NK-92 treated with Interleukin-12 subunit alpha and Interleukin-12 subunit beta, amount 100 ng/mL, for 24 hours (cell line): Measurements from ENCODE around the gene BLM.
"Not testable (repeated sequence)": the region's sequence is repeated elsewhere in the genome, so short reads cannot be mapped to it uniquely, and the experiment has no call there.

Source experiments
- DNase-seq: peaks from one replicate; lab custom pipeline; 2025; lab: John Stamatoyannopoulos, UW

Gene BLM

DNA sequence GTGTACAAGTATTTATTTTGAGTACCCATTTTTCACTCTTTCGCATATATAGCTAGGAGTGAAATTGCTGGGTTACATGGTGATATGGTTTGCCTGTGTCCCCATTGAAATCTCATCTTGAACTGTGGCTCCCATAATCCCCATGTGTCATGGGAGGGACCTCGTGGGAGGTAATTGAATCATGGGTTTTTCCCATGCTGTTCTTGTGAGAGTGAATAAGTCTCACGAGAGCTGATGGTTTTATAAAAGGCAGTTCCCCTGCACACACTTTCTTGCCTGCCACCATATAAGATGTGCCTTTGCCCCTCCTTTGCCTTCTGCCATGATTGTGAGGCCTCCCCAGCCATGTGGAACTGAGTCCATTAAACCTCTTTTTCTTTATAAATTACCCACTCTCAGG is 23.4 kb downstream of the BLM start:
- DNase-seq, result not testable (repeated sequence)

DNA sequence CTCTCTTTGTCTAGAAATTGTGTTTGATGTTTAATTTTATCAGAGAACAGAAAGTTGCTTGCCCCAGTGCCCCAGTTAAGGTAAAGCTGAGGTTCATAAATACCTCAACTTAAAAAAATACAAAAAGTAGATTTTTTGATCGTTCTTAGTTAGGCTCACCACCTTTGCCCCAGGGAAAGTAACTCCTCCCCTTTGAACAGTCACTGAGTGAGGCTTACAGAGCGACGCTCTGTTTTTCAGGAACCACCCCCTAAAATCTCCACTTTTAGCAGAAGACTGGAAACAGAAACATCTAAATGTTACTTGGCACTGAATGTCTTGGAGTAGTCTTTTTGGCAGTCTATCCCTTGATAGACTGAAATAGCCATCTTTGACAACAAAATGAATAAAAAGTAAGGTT is 24.9 kb downstream of the BLM start:
- no peak for DNase-seq

DNA sequence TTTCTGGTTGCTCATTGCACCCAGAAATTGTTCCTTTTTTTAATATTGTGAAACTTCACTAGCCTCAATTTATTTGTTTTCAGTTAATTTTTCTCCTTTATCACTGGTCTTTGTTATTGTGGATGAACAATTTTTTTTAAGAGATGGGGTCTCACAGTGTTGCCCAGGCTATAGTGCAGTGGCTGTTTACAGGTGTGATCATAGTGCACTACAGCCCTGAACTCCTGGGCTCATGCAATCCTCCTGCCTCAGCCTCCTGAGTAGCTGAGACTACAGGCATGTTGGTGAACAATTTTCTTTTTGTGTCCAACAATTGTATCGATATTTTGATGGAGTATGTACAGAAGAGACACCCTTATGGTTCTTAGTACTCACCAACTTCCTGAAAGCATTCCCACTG is 26.3 kb downstream of the BLM start:
- DNase-seq, result no peak

DNA sequence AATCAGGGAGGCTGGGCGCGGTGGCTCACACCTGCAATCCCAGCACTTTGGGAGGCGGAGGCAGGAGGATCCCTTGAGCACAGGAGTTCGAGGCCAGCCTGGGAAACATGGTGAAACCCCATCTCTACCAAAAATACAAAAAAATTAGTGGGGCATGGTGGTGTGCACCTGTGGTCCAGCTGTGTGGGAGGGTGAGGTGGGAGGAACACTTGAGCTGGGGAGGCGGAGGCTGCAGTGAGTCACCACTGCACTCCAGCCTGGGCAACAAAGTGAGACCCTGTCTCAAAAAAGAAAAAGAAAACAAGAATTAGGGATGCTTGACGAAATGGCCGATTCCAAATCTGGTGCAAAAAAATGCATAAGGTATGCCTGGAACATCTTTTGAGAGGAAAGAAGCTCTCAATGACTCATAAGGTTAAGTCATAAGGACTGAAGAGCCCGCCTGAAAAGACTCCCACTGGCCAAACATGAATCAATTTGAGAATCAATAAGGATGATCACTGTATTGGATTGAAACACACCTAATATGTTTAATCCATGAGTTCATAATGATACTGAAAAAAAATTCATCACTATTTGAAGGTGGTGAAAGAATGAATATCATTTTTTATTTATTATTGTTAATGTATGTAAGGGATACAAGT is 27.7 kb downstream of the BLM start:
- DNase-seq, result no peak

DNA sequence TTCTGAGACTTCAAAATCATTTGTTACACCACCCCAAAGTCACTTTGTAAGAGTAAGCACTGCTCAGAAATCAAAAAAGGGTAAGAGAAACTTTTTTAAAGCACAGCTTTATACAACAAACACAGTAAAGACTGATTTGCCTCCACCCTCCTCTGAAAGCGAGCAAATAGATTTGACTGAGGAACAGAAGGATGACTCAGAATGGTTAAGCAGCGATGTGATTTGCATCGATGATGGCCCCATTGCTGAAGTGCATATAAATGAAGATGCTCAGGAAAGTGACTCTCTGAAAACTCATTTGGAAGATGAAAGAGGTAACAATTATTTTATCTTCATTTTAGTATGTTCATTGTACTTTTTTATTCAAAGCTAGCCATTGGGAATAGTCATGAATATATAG is 32.6 kb downstream of the BLM start:
- DNase-seq, result no peak

DNA sequence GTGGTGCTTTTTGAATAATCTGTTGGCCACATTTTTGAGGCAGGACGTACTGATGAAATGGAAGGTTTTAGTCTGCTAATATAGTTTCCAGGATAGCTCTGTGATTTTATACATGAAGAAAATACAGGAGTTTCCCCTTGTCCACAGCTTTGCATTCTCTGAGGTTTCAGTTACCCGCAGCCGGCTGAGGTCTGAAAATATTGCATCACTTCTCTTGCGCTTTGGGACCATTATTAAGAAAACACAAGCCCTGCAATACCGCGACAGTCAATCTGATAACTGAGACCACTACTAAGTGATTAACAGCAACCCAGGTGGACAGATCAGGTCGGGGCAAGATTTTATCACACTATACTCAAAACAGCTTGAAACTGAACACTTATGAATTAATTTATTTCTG is 33.0 kb downstream of the BLM start:
- no peak for DNase-seq

DNA sequence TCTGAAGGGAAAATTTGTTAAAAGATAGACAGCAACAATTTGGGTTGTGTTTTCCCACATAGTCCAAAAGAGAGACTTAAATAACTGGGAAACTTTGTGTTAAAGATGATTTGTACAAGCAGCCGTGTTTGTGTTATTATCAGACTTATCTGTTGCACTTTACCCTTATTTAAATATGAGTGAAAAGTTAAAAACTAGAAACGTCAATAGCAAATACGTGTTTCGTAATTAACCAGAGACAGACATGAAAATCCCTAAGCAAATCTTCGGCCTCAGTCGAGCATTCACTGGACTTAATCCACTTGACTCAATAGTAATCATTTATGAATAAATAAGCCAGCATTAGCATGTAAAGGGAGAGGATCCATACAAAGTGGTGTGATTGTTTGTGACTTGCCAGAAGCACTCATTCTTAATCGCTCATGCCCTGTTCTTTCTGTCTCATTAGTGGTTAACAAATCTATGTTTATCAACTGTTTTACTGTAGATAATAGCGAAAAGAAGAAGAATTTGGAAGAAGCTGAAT is 34.2 kb downstream of the BLM start:
- no peak for DNase-seq

DNA sequence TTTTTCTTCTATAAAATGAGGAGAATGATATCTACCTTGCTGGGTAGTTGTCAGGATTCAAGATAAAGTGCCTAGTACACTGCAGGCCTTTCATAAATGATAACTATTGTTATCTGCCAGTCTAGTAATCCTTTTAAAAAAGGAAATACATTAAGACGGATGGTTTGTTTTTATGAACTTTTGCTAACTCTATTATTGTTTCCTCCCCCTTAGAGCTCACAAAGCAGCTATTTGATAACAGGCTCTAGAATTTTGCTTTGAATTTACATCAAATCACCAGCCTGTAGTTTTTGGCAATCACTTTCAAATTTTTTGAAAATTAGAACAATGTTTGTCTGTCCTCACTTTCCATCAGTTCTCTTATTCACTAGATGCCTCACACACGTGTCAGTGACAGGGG is 39.8 kb downstream of the BLM start:
- DNase-seq, result no peak

DNA sequence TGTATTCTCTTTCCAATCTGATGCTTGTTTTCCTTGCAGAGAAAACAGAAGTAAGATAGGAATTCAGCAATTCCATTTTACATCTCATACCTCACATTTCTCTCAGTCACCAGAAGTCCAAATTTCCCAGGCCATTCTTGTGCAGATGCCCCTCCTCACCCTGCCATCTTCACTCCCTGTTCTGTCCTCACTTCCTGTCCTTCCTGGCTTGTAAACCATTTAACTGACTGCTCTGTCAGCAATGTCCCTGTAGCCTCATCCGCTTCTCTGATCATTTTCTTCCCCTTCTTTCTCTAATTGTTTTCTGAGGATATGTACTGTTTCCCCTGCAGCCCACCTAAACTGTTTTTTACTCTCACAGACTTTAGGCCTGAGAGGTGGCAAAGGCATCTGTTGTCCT is 40.3 kb downstream of the BLM start:
- DNase-seq, result no peak

DNA sequence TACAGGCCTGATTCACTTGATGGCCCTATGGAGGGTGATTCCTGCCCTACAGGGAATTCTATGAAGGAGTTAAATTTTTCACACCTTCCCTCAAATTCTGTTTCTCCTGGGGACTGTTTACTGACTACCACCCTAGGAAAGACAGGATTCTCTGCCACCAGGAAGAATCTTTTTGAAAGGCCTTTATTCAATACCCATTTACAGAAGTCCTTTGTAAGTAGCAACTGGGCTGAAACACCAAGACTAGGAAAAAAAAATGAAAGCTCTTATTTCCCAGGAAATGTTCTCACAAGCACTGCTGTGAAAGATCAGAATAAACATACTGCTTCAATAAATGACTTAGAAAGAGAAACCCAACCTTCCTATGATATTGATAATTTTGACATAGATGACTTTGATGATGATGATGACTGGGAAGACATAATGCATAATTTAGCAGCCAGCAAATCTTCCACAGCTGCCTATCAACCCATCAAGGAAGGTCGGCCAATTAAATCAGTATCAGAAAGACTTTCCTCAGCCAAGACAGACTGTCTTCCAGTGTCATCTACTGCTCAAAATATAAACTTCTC is 43.6 kb downstream of the BLM start:
- DNase-seq, result no peak

DNA sequence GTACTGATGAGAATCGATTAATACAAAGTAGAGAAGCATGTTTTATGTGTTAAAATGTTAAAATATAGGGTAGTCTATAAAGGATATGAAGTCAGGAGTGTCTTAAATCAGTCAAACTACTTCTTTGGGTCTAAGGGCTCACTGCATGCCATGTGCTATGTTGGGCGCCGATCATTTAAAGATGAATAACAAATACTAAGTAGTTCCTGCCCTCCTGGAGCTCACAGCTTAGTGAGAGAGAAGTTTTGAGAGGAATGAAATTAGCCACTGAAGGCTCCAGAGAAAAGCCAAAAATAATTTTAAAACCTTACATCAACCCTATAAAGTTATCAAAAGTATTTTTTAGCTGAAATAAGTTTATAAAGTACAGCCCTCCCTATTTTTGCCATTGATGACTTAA is 44.5 kb downstream of the BLM start:
- no peak for DNase-seq

DNA sequence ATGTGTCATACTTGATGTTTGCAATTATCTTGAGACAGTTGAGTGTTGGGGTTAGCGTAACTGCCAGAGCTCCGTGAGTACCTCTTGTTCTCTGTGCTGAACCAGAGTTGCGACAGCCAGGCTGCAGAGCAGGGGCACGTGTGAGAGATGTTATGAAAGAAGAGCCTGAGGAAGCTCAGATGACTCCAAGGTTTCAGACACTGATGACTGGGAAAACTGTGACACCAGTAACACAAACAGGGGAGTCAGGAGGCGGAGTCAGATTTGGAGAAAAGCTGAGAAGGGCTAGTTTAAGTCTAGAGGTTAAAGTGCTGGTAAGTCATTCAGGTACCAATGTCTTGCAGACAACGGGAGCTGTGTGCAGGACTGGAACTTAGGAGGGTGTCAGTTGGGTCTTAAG is 45.0 kb downstream of the BLM start:
- DNase-seq, result no peak

DNA sequence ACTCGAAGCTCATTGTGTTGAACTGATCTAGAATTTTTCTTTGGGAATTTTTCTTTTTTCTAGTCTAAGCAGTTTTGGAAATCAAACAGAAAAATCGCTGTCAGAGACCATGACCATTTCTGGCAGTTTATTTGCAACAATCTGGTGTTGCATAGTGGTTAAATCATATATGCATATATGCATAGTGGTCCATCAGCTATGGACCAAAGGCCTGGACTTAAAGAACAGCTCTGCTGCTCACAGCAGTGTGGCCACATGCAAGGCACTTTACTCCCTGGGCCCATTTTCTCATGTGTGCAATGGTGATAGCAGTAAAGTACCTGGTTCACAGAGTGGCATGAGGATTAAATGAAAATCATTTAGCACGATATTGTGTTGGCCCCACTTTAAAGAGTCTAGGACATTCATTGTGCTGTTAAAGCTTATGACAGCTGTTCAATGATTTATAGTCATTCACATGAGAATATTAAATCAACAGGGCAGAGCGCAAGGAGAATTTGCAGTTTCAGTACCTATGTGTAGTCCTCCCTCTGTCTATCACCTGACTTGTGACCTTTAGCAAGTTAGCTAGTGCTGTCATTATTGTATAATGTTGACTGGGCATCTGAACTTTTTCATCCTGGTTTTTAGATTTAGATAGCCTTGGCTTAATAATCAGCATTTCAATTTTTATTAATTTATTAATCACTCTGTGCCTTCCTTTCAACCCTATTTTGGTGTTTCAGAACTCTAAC is 46.4 kb downstream of the BLM start:
- no peak for DNase-seq

DNA sequence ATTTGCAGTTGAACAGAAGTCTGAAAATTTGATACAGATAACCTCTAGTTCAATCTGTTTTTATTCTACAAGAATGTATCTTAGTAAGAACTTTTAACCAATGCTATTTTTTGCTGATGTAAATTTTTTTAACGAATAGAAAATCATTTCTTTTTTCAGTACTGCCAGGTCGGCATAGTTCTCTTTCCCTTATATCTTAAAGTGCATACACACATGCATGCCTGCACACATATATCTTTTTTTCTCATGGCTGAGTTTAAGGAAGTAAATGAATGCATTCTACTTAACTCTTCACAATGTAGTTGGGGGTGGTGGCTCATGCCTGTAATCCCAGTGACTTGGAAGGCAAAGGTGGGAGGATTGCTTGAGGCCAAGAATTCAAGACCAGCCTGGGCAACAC is 48.4 kb downstream of the BLM start:
- DNase-seq, result no peak

DNA sequence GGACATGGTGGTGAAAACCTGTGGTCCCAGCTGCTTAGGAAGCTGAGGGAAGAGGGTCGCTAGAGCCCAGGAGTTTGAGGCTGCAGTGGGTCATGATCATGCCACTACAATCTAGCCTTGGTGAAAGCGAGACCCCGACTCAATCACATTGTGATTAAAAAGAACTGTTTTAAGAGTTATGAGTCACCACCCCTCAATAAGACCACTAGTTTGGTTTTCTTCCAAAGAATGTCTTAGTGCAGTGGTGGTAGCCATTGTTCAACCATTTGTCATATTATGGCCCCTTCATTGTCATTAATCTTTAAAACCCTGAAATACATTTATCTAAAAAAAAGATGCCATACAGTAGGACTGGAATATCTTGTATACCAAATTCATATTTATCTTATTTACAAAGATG is 48.8 kb downstream of the BLM start:
- DNase-seq, result no peak

DNA sequence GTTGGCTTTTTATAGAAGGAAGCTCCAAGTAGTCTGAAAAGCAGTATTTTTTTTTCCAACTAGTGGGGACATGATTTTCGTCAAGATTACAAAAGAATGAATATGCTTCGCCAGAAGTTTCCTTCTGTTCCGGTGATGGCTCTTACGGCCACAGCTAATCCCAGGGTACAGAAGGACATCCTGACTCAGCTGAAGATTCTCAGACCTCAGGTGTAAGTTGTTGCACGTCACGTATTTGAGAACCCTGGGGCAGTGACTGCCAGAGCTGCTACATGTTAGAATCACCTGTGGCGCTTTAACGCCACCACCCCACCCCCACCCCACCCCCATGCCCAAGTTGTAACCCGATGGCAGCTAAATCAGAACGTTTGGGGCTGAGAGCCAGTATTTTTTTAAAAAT is 52.2 kb downstream of the BLM start:
- no peak for DNase-seq

DNA sequence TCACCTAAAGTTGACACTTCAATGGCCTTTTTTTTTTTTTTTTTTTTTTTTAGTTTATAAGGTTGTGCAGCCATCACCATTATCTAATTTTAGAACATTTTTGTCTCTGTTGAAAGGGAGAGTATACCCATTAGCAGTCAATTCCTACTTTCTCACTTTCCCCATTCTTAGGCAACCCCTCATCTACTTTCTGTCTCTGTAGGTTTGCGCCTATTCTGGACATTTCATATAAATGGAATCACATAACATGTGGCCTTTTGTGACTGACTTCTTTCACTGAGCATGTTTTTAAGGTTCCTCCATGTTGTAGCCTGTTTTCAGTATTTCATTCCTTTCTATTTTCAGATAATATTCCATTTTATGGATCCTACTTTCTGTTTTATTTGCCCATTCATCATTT is 56.3 kb downstream of the BLM start:
- DNase-seq, result no peak

DNA sequence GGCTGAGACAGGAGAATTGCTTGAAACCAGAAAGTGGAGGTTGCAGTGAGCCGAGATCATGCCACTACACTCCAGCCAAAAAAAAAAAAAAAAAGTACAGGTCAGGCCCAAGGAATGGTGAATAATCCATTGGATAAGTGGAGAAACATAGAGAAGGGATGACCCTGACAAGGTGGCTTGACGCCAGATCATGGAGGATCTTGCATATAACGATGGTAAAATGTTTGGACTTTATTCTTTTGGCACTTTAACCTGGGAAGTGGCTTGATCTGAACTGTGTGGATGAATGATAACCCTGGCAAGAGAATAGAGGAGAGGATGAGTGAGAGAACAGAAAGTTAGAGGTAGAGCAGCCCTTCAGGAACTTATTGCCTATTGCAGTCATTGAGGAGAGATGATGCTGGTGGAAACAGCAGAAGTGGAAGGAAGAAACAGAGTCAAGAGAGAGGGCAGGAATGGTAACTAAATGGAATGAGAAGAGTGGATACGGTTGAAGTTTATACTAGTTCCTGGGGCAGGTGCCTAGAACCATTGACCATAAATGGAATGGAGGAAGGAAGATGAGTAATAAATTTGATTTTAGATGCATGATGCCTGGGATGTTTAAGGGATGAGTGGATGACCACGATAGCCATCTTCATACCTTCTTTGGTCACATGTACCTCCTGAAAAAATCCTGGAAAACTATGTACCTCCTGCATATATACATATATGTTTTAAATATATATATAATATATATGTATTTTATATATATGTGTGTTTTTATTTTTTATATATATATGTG is 57.8 kb downstream of the BLM start:
- DNase-seq, result no peak

DNA sequence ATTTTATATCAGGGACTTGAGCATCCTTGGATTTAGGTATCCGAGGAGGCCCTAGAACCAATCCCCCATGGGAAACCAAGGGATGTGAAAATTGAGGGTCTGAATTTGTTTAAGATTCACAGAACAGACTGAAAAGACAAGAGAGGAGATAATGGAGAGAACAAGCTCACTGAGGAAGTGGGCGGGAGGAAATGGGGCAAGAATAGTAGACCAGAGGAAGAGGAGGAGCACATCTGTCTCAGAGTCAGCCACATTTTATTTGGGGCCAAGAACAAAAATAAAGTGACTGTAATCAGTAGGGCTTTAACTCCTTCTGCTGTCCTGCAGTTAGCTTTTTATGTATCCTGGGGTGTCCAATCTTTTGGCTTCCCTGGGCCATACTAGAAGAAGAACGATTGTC is 63.8 kb downstream of the BLM start:
- DNase-seq, result peak; percentile 14

DNA sequence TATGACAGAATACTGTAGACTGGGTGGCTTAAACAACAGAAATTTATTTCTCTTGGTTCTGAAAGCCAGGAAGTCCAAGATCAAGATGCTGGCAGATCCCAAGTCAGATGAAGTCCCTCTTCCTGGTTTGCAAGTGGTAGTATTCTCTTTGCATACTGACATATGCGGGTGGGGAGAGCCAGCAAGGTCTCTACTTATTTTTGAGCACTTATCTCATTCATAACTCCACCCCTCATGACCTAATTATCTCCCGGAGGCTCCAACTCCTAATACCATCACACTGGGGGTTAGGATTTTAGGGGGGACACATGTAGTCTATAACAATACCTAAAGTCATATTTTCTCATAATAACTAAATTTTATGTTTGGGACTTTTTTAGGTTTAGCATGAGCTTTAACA is 65.3 kb downstream of the BLM start:
- DNase-seq, result no peak

DNA sequence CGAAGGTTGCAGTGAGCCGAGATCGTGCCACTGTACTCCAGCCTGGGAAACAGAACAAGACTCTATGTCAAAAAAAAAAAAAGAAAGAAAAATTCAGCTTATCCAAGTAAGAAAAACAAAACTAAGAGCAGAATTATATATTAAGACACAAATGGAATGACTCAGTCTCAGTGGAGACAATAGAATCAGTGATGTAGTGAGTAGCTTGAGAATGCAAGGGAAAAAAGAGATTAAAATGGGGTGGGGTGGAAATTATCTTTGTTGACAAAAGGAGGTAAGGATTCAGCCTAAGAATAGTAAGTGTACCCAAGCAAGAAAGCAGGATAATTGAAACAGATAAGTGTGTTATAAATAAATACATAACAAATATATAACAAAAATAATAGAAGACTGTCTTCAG is 70.7 kb downstream of the BLM start:
- DNase-seq, result no peak

DNA sequence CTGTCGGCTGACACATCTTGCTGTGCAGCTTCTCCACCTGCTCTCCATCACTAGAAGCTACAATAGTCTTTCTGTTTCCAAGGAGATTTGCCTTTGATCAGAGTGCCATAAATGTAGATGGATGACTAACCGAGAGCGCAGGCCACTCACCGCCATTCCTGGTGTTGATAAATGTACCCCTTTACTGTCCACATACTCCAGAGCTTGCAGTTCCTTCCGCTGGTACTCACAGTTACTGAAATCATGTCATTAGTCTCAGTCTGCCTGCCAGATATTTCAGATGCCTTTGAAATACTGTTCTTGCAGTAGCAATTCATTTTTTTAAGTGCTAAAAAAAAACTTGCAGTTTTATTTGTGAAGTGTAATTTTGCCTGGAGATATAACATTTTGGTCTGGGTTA is 72.3 kb downstream of the BLM start:
- DNase-seq, result no peak

DNA sequence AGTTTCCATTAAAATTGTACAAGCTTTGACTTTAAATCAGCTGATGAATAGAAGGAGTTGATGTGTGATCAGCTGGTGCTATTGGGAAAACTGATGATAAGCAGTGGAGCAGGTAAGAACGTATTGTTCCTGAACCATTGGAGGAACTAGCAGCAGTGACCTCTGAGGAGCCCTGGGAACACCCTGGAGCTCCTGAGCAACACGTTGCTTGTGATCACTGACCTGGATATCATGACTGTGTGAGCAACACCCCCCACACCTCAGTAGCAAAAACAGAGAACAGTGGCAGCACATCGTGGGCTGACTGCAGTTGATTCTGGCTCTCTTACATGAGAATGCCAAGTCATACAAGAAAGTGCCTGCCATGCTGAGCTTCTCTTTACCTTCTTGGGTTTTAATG is 72.9 kb downstream of the BLM start:
- no peak for DNase-seq
